ENCODE measurements around the gene TASOR.
"Not testable (repeated sequence)": the region's sequence is repeated elsewhere in the genome, so short reads cannot be mapped to it uniquely, and the experiment has no call there.

Gene TASOR

DNA sequence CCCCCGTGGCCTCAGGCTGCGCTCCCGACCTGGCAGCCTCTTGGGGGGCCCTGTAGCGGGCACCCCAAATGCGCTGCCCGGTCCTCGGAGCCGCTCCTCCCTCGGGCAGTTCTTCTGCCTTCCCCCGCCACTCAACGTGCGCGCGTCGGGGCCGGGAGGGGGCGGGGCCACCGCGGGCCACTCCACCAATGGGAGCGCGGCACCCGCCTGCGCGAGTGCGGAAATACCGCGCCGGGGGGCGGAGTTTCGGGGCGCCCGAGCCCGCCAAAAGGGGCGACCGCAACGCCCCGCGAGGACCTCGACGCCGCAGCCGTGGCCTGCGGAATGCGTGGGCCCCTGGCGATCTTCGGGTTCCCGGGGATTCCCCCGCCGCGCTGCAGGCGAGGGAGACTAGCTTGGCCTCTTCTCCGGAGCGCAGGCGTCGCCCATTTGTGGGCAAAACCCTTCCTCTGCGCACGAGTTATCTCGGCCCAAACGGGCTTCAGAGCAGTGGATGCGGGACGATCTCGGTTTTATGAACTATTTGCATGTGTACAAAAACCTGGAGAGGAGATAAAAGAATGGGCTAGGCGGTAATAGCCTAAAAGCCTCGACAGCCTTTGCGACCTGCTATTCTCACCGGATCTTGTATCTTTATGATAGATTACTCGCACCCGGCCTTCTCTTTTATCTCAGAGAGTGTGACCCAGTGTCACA lies at the start of gene TASOR:
Gene TASOR (minus strand): TSS at position 144 of the 696 bp plus-strand sequence. CDS start 259 bp downstream, outside the sequence.
- peak; percentile 54 to 72 for DNase-seq

DNA sequence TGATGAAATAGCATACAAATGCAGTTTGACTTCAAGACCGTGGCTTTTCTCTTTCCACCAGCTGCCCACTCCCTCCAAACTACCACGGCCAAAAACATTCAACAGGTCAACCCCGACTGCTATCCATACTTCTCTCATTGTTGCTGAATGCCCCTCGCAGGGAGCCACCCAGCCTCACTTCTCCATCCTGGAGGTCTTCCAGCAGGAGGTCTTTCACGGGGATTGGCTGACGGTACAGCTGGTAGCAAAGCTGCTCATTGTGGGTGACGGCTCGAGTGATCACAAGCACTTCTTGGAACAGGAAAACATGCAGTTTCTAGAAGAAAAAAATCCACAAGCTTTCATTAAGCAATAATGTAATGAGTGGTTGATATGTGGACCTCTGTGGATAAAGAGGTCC lies 49.0 kb upstream of the TASOR start:
- DNase-seq: no peak

- no peak for DNase-seq
These were observed 42.1 kb upstream of the TASOR start for GRCh38 chr3:56725175-56725574.

- DNase-seq: no peak
These were observed 41.6 kb upstream of the TASOR start for GRCh38 chr3:56724676-56725075.

DNA sequence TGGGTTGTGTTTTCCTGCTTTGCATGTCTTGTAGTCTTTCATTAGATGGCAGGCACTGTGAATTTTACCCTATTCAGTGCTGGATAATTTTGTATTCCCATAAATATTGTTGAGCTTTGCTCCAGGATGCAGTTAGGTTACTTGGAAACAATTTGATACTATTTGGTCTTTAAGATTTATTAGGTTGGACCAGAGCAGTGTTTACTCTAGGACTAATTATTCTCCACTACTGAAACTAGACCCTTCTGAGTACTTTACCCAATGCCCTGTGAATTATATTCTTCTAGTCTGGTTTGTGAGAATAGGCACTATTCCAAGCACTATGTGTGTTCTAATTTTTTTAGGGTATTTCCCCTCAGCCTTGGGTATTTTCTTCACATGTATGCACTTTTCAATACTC lies 37.8 kb upstream of the TASOR start:
- no peak for DNase-seq

- DNase-seq: not testable (repeated sequence)
These were observed 35.7 kb upstream of the TASOR start for GRCh38 chr3:56718809-56719208.

GRCh38 chr3:56711344-56711743 lies 28.3 kb upstream of the TASOR start:
- no peak for DNase-seq

DNA sequence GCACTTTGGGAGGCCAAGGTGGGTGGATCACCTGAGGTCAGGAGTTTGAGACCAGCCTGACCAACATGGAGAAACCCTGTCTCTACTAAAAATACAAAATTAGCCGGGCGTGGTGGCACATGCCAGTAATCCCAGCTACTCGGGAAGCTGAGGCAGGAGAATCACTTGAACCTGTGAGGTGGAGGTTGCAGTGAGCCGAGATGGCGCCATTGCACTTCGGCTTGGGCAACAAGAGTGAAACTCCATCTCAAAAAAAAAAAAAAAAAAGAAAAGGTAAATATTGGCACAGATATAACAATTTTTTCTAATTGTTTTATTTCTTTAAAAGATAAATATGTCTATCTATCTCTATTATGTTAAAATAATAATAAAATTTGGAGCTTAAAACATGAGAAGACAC lies 24.3 kb upstream of the TASOR start:
- not testable (repeated sequence) for DNase-seq

- no peak for DNase-seq
These were observed 23.6 kb upstream of the TASOR start for GRCh38 chr3:56706629-56707028.

DNA sequence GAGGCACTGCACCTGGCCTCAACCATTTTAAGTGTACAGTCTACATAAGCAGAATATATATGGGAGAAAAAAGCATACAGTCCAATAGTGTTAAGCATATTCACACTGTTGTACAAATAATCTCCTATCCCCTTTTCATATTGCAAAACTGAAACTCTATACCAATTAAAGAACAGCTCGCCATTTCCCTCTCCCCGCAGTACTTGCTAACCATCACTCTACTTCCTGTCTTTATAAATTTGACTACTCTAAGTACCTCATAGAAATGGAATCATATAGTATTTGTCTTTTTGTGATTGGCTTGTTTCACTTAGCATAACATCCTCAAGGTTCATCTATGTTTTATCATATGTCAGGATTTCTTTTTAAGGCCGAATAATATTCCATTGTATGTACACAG lies 21.6 kb upstream of the TASOR start:
- no peak for DNase-seq

GRCh38 chr3:56702490-56703315 lies 19.6 kb upstream of the TASOR start:
- peak; percentile 58 to 62 for DNase-seq

DNA sequence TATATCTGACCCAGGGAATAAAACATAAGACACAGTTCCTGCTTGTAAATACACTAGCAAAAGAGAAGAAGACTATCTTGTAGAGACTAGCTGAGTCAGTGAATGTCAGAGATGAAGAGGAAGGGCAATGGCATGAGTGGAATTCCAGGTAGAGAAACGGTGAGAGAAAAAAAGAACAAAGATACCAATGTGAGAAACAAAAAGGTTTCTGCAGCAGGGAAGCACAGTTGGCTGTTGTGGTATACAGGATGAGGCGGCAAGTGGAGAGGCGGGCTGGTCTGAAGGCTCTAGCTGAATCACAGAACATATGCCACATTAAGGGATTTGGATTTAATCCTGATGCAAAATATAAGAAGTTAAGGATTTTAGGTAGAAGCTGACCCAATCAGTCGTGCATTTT lies 17.1 kb upstream of the TASOR start:
- DNase-seq: peak; percentile 35 to 76

DNA sequence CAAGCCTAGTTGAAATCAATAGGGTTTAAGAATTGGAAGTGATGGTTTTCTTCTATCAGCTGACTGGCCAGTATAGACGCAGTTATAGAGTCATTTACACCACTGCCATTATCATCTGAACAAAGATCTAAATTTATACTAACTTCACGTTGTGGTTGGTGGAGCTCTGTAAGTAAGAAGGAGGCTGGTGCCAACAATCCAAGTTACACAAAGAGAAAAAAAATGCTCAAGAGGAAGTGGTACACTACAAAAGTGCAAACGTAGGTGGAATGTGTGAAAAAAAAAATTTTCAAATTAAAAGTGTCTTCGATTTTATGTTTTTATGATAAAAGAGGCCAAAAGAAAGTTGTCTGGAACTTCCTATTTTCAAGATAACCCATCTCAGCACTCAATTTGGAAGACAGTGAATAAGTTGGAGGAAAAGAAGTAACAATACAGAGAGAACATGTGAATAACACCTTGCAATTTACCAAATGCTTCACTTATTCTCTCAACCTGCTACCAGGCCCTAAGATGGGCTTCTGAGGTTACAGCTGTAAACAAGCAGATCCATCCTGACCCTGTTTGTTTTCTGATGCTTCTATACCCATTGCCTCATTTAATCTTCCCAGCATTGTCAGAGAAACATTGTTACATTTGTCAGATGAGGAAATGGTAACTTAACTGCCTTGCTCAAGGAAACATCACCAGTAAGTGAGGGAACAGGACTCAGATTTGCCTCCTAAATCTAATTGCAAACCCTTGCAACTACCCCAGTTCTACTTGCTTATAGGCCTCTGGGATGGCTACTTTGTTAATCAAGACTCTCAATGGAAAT lies 12.0 kb upstream of the TASOR start:
- DNase-seq: no peak

DNA sequence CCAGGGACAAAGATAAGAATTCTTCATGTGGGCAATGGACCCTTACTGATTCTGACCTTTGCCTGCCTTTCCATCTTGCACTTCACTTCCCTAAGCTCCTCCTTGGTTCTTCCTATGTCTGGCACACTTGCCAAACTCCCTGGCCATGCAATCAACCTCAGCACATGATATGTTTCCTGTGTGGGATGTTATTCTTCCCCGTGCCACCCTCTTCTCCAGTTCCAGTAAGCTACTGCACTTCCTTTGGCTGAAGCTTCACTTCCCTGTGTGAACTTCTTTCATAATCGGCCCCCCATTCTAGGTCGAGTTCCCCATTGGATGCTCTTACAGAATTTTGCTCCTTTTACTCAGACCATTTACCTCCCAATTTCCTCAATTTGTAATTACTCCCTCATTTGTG lies 10.7 kb upstream of the TASOR start:
- no peak for DNase-seq

DNA sequence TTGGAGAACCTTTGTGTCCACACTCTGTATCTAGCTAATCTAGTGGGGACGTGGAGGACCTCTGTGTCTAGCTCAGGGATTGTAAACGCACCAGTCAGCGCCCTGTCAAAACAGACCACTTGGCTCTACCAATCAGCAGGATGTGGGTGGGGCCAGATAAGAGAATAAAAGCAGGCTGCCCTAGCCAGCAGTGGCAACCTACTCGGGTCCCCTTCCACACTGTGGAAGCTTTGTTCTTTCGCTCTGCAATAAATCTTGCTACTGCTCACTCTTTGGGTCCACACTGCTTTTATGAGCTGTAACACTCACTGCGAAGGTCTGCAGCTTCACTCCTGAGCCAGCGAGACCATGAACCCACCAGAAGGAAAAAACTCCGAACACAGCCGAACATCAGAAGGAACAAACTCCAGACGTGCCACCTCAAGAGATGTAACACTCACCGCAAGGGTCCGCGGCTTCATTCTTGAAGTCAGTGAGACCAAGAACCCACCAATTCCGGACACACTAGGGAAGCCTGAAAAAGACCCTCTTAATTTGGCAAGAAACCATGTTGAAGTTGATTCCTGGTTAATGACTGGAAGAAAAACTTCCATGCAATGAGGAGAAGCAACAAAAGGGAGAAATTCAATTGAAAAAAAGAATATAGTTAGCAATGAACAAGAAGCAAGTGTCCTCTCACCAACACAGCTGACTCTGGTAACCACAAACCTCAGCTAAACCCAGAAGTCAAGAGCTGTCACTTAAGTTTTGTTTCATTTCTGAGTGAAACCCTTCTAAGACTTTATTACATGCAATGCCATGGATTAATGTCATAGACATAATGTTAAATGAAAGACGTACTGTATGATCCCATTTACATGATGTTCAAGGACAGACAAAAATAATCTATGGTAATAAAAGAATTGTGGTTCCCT lies 9.7 kb upstream of the TASOR start:
- not testable (repeated sequence) for DNase-seq

- DNase-seq: not testable (repeated sequence)
These were observed 8.9 kb upstream of the TASOR start for GRCh38 chr3:56692001-56692365.

- no peak for DNase-seq
These were observed 8.3 kb upstream of the TASOR start for GRCh38 chr3:56691165-56692000.

DNA sequence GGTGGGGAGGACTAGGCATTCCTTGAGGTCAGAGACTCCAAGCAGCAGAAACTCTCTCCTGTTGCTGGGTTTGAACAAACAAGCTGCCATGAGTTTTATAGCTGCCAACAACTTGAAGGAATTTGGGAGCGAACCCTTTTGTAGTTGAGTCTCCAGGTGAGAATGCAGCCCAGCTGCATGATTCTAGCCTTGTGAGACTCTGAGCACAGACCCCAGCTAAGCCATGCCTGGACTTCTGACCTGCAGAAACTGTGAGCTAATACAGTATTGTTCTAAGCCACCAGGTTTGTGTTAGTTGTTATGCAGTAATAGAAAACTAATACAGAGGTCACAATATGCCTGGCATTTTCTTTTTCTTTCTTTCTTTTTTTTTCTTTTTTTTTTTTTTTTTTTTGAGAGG lies 6.2 kb upstream of the TASOR start:
- DNase-seq: no peak

DNA sequence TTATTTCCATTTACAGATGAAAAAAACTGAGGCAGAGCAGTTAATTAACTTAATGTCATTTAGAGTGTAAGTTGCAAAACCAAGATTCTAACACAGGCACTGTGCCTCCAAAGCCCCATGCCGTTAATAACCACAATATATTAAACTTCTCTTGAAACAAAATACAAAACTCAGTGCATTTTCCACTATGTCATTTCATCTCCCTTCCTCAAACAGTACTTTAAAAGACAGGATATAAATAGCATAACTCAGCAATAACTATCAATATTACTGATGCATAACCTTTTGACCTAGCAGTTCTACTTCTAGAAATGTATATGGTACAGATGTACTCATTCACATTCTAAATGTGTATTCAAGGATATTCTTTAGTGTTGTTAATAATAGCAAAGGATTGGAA lies 5.1 kb upstream of the TASOR start:
- no peak for DNase-seq

- DNase-seq: no peak
These were observed 964 bp upstream of the TASOR start for GRCh38 chr3:56684029-56684428.

- DNase-seq: peak; percentile 57 to 68
These were observed 473 bp downstream of the TASOR start for GRCh38 chr3:56682462-56683121.
